ENCODE measurements around the gene PIEZO2.

PIEZO2 gene

DNA sequence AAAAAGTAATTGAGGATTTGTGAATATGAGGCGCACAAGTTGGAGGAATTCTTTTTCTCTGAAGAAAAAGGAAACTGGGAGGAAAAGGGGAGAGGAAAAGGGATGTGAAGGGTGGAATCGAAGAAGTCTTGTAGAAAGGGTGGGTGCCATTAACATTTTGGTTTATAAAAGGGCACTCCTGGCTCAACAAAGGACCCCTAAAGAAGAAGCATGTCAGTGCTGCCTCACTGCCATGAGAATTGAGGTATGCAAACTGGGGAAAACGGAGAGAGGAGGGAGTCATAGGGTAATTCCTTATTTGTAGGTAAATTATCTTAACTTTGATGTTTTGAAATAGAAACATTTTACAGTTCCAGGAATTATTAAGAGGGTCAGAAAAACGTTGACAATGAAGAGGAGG lies 416.4 kb downstream of the PIEZO2 start:
- DNase-seq (ENCODE audit: low spot score): no peak

DNA sequence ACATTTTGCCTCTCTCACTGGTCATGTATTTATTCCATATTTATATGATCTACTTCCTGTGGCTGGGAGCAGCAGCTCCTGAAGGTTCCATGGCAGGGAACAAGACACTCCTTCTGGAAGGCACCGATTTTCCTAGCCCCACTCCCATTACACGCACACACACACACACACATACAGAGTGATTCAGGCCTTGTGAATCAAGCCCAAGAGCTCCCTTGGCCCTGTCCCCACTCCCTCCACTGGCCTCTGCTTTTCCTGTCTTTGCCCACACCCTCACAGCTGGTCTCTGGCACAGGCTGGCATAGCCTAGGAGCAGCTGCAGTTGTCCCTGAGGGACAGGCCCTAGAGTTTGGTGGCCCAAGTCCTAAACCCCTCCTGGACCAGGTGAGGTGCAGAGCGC lies 421.9 kb downstream of the PIEZO2 start:
- no peak for DNase-seq (ENCODE audit: low spot score)

DNA sequence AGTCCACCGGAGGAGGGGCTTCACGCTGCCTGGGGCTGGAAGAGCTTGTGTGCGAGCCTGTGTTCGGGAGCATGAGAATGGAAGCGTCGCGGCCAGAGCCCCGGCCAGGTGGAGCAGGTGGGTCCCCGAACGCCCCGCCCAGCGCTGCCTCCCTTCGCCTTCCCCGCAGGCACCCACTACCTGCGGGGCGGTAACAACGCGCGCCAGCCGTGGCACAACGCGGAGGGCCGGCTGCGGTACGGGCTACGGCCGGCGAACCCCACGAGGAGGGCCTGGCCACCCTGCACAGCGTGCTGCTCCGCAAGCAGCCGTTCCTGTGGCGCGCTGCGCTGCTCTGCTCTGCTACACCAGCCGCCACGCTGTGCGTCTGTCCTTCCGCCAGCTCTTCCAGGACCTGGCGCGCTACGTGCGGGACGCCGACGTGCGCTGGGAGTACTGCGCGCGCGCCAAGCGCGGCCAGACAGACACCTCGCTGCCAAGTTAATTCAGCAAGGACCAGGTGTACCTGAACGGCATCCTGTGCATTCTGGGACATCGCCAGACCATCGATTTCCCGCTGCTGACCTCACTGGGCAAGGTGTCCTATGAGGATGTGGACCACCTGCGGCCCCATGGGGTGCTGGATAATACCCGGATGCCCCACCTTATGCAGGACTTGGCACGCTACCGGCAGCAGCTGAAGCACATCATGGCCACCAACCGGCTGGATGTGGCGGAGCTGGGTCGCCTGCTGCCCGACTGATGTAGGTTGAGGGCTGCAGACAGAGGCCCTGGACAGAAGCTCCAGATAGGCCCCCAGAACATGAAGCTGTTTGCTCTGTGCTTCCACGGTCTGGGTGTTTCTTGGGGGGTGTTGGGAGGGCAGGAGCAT lies 422.9 kb downstream of the PIEZO2 start:
- DNase-seq (ENCODE audit: low spot score): no peak

DNA sequence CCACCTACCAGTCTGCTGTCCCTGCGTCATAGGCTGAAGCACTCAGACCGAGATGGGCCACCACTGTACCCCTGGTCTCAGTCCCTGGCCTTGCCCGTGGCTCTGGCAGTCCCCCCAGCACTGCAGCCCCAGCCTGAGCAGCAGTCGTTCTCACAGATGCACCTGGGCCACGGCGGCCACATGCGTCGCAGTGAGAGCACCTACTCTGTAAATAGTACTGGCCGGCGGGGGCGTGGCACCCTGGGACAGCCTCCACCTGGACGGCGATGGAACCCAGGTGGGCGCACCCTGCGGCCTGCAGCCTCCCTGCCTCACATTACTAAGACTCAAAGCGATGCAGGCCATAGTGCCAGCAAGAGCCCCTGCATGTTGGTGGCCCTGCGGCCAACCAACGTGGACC lies 424.7 kb downstream of the PIEZO2 start:
- no peak for DNase-seq (ENCODE audit: low spot score)

DNA sequence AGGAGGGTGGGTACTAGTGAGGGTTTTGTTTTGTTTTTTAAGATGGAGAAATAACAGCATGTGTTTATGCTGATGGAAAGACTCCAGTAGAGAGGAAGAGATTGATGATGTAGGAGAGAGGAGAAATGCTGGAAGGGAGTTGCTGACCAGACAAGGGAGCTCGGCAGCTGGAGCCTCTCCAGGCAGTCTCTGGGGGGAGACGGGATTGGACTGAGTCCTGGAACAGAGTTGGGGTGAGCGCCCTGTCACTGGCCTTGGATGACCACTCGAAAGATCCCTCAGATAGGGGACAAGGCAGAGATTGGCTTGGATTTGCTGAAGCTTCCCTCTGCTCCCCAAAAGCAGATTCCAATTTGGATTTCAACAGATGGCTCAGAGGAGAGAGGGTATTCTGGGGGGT lies 425.9 kb downstream of the PIEZO2 start:
- DNase-seq (ENCODE audit: low spot score): no peak

DNA sequence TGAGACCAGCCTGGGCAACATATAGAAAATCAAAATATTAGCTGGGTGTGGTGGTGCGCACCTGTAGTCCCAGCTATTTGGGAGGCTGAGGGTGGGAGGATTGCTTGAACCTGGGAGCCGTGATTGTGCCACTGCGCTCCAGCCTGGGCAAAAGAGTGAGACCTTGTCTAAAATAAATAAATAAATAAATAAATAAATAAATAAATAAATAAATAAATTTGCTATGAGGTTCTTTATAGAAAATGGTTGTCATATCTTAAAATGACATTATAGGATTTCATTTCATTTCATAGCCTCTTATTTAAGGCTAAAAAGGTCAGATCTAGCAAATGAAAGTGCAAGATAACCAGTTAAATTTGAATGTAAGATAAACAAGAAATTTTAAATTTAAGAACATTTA lies 430.6 kb downstream of the PIEZO2 start:
- DNase-seq (ENCODE audit: low spot score): no peak

DNA sequence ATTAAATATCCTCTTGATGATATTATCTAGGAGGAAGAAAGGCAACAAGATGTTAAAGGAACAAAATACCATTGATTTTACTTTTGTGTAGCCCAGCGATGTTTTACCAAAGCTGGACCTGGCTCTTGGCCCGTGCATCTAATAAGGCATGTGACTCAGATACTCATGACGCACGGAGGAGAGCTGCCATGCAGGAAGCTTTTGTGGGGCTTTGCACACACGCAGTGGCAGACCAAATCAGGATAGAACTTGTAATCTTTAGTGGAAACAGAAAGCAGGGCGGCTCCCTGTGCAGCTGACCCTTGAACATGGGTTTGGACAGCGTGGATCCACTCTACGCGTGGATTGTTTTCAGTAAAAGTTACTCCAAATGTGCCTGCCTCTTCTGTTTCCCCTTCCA lies 433.6 kb downstream of the PIEZO2 start:
- no peak for DNase-seq (ENCODE audit: low spot score)

DNA sequence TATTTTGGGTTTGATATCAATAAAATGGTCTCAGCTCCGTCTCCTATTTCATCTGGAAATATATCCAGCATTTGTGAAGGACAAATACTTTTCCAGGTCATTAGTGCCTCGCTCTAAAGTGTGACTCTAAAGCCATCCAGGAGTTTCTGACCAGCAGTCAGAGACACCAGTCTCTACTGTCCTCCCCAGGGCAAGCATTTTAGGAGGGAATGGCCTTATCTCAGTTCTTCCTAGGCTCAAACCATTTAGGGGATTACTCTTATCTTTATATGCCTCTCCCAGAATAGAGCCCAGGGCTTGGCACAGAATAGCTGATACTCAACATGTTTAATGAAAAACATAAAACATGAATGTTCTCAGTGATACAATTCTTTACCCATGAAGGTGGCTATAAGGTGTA lies 436.0 kb downstream of the PIEZO2 start:
- no peak for DNase-seq (ENCODE audit: low spot score)

DNA sequence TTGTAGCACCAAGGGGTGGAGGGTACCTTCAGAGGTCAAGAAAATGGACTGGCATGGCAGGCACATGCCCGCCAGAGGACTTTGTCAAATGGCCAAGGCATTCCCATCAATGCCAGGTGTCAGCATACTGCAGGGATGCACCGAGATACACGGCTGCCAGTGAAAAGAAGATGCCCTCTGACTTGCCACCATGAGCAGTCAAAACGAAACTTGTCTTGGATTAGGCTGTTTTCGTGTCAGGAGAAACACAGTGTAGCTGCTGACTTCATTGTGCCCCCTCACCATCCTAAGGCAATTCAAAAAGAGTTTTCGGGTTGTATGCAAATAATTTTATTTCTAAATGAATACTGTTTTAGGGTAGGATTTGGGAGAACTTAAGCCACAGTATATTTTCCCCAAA lies 442.1 kb downstream of the PIEZO2 start:
- DNase-seq (ENCODE audit: low spot score): no peak

DNA sequence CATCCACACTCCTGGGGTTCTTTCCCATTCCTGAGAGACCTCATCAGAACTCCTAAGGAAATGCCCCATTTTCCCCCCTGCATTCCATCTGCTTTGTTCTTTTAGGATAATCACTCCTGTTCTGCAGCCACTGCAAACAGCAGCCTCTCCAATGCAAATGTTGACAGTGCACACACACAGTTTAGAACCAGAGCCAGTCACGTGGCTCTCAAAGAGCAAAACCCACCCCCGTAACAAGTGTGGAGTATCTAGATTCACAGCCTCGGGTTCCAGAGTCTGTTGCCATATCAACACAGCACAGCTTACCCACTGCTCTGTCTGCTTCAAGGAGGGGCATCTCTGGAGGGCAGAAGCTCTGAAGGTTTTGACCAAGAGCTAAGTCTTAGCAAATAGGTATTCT lies 443.6 kb downstream of the PIEZO2 start:
- no peak for DNase-seq (ENCODE audit: low spot score)

DNA sequence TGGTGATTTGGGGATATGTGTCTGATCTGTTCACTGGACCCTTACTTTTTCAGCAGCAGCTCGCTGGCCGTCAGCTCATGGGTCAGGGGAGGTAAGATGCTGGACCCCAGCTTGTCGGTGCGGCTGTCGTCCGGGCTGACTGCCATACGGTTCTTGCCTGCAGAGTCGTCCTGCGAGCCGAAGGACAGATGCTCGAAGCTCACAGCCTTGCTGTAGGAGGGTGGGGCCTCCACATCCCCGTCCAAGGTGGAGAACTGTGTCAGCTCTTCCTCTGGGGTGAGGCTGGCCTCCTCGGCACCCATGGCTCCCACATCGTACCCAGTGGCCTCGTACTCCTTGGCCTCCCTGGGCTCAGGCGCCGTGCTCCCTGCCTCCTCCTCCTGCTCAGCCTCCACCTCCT lies 444.1 kb downstream of the PIEZO2 start:
- DNase-seq (ENCODE audit: low spot score): no peak

DNA sequence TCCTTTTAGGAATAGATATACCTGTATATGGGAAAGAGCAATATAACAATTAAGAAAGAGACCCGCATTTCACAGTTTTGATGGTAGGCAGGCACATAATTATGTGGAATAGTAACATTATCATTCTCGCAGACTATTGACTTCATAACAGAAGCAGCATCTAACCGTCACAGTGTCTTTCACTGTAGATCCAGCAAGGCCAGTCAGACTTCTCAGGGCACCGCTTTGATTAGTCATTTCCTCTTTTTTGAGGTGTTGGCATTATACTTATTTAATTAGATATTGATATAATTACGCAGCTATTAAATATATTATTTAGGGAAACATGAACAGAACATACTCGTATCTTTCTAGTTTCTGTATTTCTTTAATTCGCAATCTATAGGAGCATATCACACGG lies 447.2 kb downstream of the PIEZO2 start:
- no peak for DNase-seq (ENCODE audit: low spot score)

DNA sequence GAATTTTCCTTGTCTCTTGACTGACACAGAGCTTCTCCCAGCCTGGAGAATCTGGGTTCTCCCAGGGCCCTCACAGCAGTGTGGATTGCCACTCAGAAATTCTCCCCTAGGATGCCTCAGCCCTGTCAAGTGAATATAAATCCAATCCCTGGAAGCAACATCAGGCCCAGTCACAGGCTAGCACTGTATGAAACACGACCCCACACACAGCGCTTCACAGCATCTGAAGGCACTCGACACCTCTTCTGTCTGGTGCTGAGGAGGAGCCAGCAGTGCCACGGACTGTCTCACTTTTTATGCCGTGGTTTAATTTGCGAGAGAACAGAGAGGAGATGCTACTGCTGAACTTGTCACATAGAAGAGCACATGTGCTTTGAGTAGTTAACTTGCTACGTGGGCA lies 459.0 kb downstream of the PIEZO2 start:
- DNase-seq (ENCODE audit: low spot score): no peak

DNA sequence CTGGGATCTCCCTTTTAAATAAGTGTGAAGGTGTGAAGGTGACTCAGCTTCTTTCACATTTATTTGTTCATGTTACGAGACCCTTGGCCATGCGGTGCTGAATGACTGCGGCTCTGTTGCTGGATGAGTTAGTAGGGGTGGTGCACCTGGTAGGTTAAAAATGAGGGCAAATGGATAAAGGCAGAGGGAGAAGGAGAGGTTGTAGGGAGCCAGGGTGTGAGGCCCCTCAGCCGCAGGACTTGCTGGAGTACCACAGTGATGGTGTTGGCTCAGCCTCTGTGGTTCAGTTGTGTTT lies 459.4 kb downstream of the PIEZO2 start:
- DNase-seq (ENCODE audit: low spot score): no peak

DNA sequence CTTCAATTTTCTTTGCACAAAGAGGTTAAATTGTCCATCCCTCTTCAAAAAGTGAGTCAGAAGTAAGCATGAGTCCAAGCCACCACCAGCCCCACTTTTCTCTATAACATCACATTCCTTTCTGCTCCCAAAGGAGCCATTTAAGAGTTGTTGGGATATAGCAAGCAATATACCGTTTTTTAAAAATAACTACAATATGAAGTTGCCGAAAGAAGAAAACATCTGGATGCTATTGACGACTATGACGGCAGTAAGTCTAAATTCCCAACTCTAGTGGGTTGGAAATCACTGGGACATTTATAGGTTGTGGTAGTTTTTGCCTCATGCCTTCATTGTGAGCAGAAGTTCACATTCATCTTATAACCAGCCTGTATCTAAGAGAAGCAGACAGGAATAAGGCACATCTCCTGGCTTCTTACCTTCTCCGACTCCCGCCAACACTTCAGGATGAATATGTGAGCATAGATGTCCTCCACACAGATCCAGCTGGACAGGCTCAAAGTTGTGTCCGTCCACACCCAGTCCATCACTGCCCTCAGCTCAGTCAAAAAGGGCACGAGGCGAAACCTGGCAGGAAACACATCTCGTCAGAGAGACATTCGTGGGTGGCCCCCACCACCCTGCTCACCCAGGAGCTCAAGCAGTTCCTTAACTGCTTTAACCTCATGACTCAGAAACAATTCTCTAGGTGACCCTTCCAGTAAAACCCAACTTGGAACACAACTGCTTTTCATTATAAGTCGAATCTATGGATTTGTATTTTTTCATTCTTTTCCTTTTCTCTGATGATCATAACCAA lies 459.9 kb downstream of the PIEZO2 start:
- no peak for DNase-seq (ENCODE audit: low spot score)

DNA sequence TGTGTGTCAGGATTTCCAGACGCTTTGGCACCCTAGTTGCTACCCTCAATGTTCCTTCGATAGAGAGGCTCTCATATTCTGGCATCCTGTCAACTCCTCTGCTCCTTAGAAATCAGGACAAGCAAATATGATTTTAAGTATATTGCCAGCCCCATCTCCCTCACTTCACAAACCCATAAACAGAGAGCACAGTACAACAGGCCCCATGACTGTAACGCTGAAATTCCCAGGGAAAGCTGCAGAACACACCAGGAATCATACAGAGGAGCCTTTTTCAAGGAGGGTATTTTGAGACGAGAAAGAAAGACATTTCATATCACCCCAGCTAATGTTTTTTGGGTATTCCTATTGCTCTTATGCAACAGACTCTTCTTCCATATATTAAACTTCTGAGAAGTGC lies 460.6 kb downstream of the PIEZO2 start:
- no peak for DNase-seq (ENCODE audit: low spot score)

DNA sequence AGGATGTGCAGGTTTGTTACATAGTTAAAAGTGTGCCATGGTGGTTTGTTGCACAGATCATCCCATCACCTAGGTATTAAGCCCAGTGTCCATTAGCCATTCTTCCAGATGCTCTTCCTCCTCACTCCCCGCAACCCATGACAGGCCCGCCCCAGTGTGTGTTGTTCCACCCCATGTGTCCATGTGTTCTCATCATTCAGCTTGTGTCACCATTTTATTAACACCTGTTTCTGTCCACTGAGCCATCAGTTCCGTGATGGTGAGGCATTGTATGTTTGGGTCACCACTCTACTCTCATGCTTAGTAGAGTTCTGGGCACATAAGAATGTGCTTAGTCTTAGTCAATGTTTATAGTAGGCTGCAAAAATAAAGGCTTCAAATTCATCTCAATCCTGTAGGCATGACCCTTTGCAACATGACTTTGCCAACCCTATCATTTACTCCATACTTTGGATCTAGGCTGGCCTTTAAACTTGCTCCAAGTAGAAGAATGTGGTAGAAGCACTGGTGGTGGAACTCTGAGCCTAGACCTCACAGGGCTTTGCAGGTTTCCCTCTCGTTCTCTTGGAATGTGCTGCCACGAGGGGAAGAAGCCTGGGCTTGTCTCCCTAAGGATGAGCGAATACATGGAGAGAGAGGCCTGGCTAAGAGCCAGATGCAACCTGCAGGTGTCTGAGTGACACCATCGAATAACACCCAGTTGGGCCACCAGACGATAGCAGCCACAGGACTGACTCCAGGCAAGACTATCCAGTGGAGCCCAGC lies 462.0 kb downstream of the PIEZO2 start:
- DNase-seq (ENCODE audit: low spot score): no peak

DNA sequence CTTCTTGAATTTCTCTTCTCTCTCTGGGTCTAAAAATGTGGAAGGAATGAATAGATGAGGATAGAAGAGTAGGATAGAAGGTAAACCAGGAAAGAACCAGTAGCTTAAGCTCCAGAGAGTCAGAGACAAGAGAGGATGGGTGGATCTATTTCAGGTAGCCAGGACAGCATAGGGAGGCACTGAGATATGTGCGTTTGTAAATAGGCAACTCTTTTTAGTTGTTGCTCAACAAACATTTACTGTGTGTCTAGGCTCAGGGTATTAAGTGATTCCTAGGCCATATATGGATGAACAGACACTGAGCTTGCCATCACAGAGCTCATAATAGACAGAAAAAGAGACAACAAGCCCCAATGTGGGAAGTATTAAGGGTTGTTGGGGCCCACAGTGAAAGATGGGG lies 463.1 kb downstream of the PIEZO2 start:
- DNase-seq (ENCODE audit: low spot score): no peak

DNA sequence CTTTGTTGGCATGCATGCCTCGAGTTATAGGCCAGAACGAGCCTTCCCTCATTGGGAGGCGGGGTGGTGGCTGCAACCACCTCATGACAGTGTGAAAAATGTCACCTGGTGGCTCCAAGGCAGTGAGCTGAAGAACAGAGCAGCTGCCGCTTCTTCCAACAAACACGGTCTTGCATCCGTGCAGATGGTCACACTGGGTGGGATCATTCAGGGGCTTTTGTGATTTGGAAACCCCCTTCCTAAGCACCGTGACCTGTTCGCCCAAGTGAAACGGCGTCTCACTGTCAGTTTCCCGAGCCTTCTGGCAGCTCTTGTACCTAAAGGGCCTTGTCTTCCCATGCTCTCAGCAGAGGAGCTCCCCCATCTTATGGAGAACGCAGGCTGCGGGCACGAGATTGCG lies 463.9 kb downstream of the PIEZO2 start:
- peak; percentile 56 for DNase-seq (ENCODE audit: low spot score)

DNA sequence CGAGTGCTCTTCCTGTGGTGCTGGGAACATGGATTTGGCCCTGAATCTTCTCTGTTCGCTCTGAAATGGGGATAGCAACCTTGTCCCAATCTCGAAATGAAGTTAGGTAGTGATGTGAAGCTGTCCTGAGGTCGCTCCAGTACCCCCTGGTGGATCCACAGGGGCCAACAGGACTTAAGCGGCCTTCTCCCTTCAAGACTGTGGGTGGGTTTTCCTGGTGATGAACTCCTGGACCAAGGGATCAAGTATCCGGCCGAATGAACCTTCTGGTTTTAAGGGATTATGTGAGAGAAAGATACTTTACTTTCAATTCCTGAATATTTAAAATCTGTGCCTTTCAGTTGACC lies 467.0 kb downstream of the PIEZO2 start:
- DNase-seq (ENCODE audit: low spot score): no peak

DNA sequence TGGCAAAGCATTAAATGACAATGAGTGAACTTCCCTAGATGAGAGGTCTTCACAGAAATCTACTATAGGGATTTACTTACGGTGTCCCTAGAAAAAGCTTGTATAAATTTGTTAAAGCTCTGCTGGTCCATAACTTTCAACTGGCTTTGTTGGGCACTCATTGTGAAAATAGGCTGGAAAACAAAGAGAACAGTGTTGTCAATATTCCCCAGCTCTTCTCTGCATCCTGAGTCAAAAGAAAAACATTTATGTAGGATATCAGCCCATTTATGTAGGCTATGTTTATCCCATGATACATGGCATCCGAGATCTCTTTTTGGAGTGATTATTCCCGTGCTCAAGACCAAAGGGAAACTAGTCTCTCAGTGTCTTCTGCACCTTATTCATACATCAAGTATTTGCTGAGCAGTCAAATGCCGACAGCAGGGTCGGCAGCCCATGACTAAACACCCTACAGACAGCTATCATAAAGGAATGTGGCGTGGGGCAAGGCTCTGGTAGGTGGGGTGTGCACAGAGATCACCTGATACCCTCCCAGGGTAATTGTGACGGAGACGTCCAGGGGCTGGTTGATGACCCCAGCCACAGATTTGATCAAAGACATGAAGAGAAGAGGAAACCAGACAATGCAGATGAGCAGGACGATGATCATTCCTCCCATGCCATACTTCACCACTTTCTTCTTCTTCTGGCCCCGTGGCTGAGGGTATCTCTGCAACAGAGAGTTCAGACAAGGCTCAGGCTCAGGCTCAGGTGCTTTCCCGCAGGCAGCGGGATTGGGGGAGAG lies 467.6 kb downstream of the PIEZO2 start:
- no peak for DNase-seq (ENCODE audit: low spot score)

DNA sequence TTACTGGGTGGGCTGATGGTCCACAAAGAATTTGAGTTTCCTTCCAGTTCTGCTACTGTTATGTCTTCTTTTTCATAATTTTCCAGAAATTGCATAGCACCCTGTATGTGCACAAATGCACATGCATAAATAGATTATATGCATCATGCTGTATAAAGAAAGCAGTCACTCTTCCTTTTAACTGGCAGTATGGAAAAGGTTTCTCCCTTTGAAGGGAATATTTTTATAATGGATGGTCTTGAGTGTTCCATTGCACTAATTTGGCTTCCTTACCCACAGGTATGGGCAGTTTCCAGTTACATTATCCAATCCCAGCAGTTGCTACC lies 469.1 kb downstream of the PIEZO2 start:
- no peak for DNase-seq (ENCODE audit: low spot score)
